Superior temporal gyrus (tissue), 1 donor: ENCODE measurements around the gene ECE2.

Source experiments
- DNase-seq: peaks from one replicate; pipeline ENCODE4 v3.0.0-alpha.2; 2016; ENCODE audit errors: extremely low spot score

ECE2 gene

GRCh38 chr3:184314363-184314699 is 38.5 kb downstream of the ECE2 start, which contains the start of gene EIF4G1:
Gene EIF4G1, plus strand, starts transcription at chr3:184314606. Its CDS starts 1,191 bp downstream, at chr3:184315797.
- peak; percentile 88 for DNase-seq

- peak; percentile 22 for DNase-seq
These were observed 39.1 kb downstream of the ECE2 start for GRCh38 chr3:184314700-184315542.

- no peak for DNase-seq
These were observed 39.7 kb downstream of the ECE2 start for GRCh38 chr3:184315543-184315867.

- no peak for DNase-seq
These were observed 40.2 kb downstream of the ECE2 start for GRCh38 chr3:184315871-184316661.

GRCh38 chr3:184316792-184317191 is 41.0 kb downstream of the ECE2 start:
- no peak for DNase-seq

- no peak for DNase-seq
These were observed 41.4 kb downstream of the ECE2 start for GRCh38 chr3:184317201-184317600.

- peak; percentile 96 for DNase-seq
These were observed 44.3 kb downstream of the ECE2 start for GRCh38 chr3:184320104-184320445.

- DNase-seq = no peak
These were observed 45.8 kb downstream of the ECE2 start for GRCh38 chr3:184321666-184322065.

GRCh38 chr3:184322731-184323487 is 47.1 kb downstream of the ECE2 start:
- no peak for DNase-seq

GRCh38 chr3:184323696-184324095 is 47.9 kb downstream of the ECE2 start:
- no peak for DNase-seq

GRCh38 chr3:184325269-184325668 is 49.4 kb downstream of the ECE2 start:
- no peak for DNase-seq

- DNase-seq = no peak
These were observed 50.0 kb downstream of the ECE2 start for GRCh38 chr3:184325715-184326369.

- DNase-seq = no peak
These were observed 51.3 kb downstream of the ECE2 start for GRCh38 chr3:184327171-184327570.

GRCh38 chr3:184328516-184328915 is 52.7 kb downstream of the ECE2 start:
- DNase-seq = no peak

- no peak for DNase-seq
These were observed 56.7 kb downstream of the ECE2 start for GRCh38 chr3:184332370-184333090.

GRCh38 chr3:184333190-184333589 is 57.4 kb downstream of the ECE2 start:
- no peak for DNase-seq

- no peak for DNase-seq
These were observed 57.9 kb downstream of the ECE2 start for GRCh38 chr3:184333700-184334099.

GRCh38 chr3:184334470-184335158 is 58.8 kb downstream of the ECE2 start:
- no peak for DNase-seq

- DNase-seq = no peak
These were observed 59.5 kb downstream of the ECE2 start for GRCh38 chr3:184335291-184335660.

- DNase-seq = peak; percentile 86
These were observed 60.1 kb downstream of the ECE2 start for GRCh38 chr3:184335661-184336546.
